H1 (cell line): ENCODE results near the gene PARD3. TPM values are rescaled to one million over a fixed set of nuclear protein-coding genes. Genes with fewer than 3 reads are reported as not detected.

Experiments used
- CTCF ChIA-PET: fragments of 300-600 bp; sonication (Branson Sonifier 250); formaldehyde crosslinking; loops from one replicate; lab custom pipeline; 2021; ENCODE audit not compliant: partially characterized antibody; lab: Charles Lee
- POLR2A ChIA-PET: fragments of 300-600 bp; sonication (Branson Sonifier 250); formaldehyde crosslinking; loops from one replicate; lab custom pipeline; 2021; ENCODE audit warnings: inconsistent platforms; ENCODE audit not compliant: partially characterized antibody; lab: Charles Lee
- DNase-seq, 2 experiments: peaks; one replicate each; pipeline versions ENCODE4 v3.0.0 to v3.0.0-alpha.2; 2010 to 2022; ENCODE audit warnings: low spot score in 2 of 2, low read depth in 1 of 2, mixed read lengths in 1 of 2
- FAIRE-seq: peaks from 2 replicates; lab custom pipeline; 2011; peaks lifted over from hg19 to GRCh38; lab: Jason Lieb, UNC
- H2AFZ ChIP-seq: 2 replicates; pipeline ENCODE4 v1.8.1; 2012; ENCODE audit warnings: low read length, inconsistent platforms
- H2AK5ac ChIP-seq: 2 replicates; pipeline ENCODE4 v1.6.1; 2013; ENCODE audit warnings: low read depth, low read length
- H2BK120ac ChIP-seq: replicated peaks from 2 replicates; pipeline ENCODE3; 2013; ENCODE audit warnings: low read depth, low read length, inconsistent platforms
- H2BK12ac ChIP-seq: 2 replicates; pipeline ENCODE4 v1.6.1; 2013; ENCODE audit warnings: low read depth, low read length
- H2BK15ac ChIP-seq: 2 replicates; pipeline ENCODE4 v1.6.1; 2013; ENCODE audit warnings: low read length
- H2BK20ac ChIP-seq: 2 replicates; pipeline ENCODE4 v1.6.1; 2013; ENCODE audit warnings: low read length
- H2BK5ac ChIP-seq: 2 replicates; pipeline ENCODE4 v1.6.1; 2013; ENCODE audit warnings: low read depth, low read length
- H3K14ac ChIP-seq: 2 replicates; pipeline ENCODE4 v1.6.1; 2013; ENCODE audit warnings: inconsistent platforms; ENCODE audit not compliant: insufficient read length
- H3K18ac ChIP-seq: 2 replicates; pipeline ENCODE4 v1.6.1; 2013; ENCODE audit warnings: low read length; ENCODE audit errors: extremely low read depth
- H3K23ac ChIP-seq: 2 replicates; pipeline ENCODE4 v1.6.1; 2013; ENCODE audit warnings: inconsistent platforms; ENCODE audit not compliant: insufficient read length
- H3K23me2 ChIP-seq: 2 replicates; pipeline ENCODE4 v1.6.1; 2013; ENCODE audit warnings: low read depth, low read length
- H3K27ac ChIP-seq: 2 replicates; pipeline ENCODE4 v1.6.1; 2011; ENCODE audit warnings: low read depth, low read length, inconsistent platforms
- H3K27me3 ChIP-seq, 4 experiments: replicated peaks in 1 of 4; 1 replicate in 1 of 4; 2 replicates in 3 of 4; pipeline versions ENCODE4 v1.6.1 to v1.8.1; 2011 to 2013; ENCODE audit warnings: low read length in 3 of 4, mild to moderate bottlenecking in 3 of 4, inconsistent platforms in 2 of 4, mixed read lengths in 2 of 4, moderate library complexity in 1 of 4; ENCODE audit not compliant: control insufficient read depth in 3 of 4, insufficient read depth in 3 of 4; ENCODE audit errors: extremely low read depth in 1 of 4
- H3K36me3 ChIP-seq, 4 experiments: 2 replicates each; pipeline versions ENCODE4 v1.6.1 to v1.8.1; 2011 to 2013; ENCODE audit warnings: mild to moderate bottlenecking in 4 of 4, low read length in 3 of 4, moderate library complexity in 2 of 4, control low read depth in 1 of 4, inconsistent platforms in 1 of 4; ENCODE audit not compliant: insufficient read depth in 4 of 4, control insufficient read depth in 2 of 4
- H3K4ac ChIP-seq: replicated peaks from 2 replicates; pipeline ENCODE3; 2013; ENCODE audit warnings: low read length, low read depth, mixed read lengths, inconsistent platforms; ENCODE audit not compliant: insufficient read length
- H3K4me1 ChIP-seq, 4 experiments: replicated peaks in 1 of 4; 1 replicate in 1 of 4; 2 replicates in 3 of 4; pipeline versions ENCODE4 v1.6.1 to v1.8.1; 2011 to 2013; ENCODE audit warnings: low read length in 3 of 4, inconsistent platforms in 2 of 4, mixed read lengths in 1 of 4; ENCODE audit not compliant: insufficient read depth in 4 of 4, control insufficient read depth in 3 of 4
- H3K4me2 ChIP-seq, 2 experiments: 2 replicates each; pipeline versions ENCODE4 v1.6.1 to v1.8.1; 2011 to 2013; ENCODE audit warnings: low read depth in 2 of 2, low read length in 2 of 2, control low read depth in 1 of 2, inconsistent platforms in 1 of 2, mild to moderate bottlenecking in 1 of 2; ENCODE audit not compliant: insufficient read depth in 1 of 2
- H3K4me3 ChIP-seq, 4 experiments: fragments of 200-600, 300-600 bp in 1 of 4; sonication (generic), shearing (Covaris generic), sonication (Bioruptor Twin) in 1 of 4; 2 replicates each; pipeline versions ENCODE4 v1.5.1 to v1.8.1; 2011 to 2016; ENCODE audit warnings: low read length in 4 of 4, low read depth in 3 of 4, control low read depth in 2 of 4, inconsistent platforms in 2 of 4, mild to moderate bottlenecking in 2 of 4, mixed read lengths in 1 of 4, moderate library complexity in 1 of 4; ENCODE audit not compliant: insufficient read depth in 2 of 4; ENCODE audit errors: extremely low read depth in 1 of 4
- H3K56ac ChIP-seq: replicated peaks from 2 replicates; pipeline ENCODE3; 2013; ENCODE audit warnings: low read depth, mild to moderate bottlenecking, mixed read lengths, low read length, inconsistent platforms; ENCODE audit not compliant: insufficient read length
- H3K79me1 ChIP-seq: 2 replicates; pipeline ENCODE4 v1.6.1; 2013; ENCODE audit warnings: low read depth, low read length, control low read depth
- H3K79me2 ChIP-seq, 2 experiments: 2 replicates each; pipeline versions ENCODE4 v1.6.1 to v1.8.1; 2012 to 2013; ENCODE audit warnings: low read length in 2 of 2, mild to moderate bottlenecking in 2 of 2, inconsistent platforms in 1 of 2; ENCODE audit not compliant: insufficient read depth in 2 of 2, control insufficient read depth in 1 of 2
- H3K9ac ChIP-seq, 4 experiments: replicated peaks in 1 of 4; 1 replicate in 1 of 4; 2 replicates in 3 of 4; pipeline versions ENCODE4 v1.6.1 to v1.8.1; 2011 to 2013; ENCODE audit warnings: low read depth in 3 of 4, low read length in 3 of 4, control low read depth in 2 of 4, mild to moderate bottlenecking in 2 of 4, moderate library complexity in 2 of 4, inconsistent platforms in 1 of 4; ENCODE audit errors: extremely low read depth in 1 of 4
- H3K9me3 ChIP-seq, 2 experiments: 2 replicates each; pipeline versions ENCODE4 v1.6.1 to v1.8.1; 2012 to 2013; ENCODE audit warnings: mild to moderate bottlenecking in 2 of 2, moderate library complexity in 2 of 2, control low read depth in 1 of 2, inconsistent platforms in 1 of 2, low read depth in 1 of 2, low read length in 1 of 2, mixed read lengths in 1 of 2; ENCODE audit not compliant: insufficient read depth in 2 of 2
- H4K20me1 ChIP-seq, 2 experiments: replicated peaks in 1 of 2; 2 replicates each; pipeline versions ENCODE3 to v1.8.1; 2011 to 2013; ENCODE audit warnings: inconsistent platforms in 2 of 2, low read length in 2 of 2, mild to moderate bottlenecking in 1 of 2; ENCODE audit not compliant: insufficient read depth in 2 of 2, control insufficient read depth in 1 of 2
- H4K5ac ChIP-seq: 2 replicates; pipeline ENCODE4 v1.6.1; 2013; ENCODE audit warnings: low read length, low read depth, mixed read lengths, inconsistent platforms; ENCODE audit not compliant: insufficient read length
- H4K8ac ChIP-seq: 2 replicates; pipeline ENCODE4 v1.8.0; 2013; ENCODE audit warnings: mild to moderate bottlenecking, moderate library complexity, low read length, inconsistent platforms; ENCODE audit not compliant: insufficient read depth; ENCODE audit errors: extremely low read depth
- H4K91ac ChIP-seq: replicated peaks from 2 replicates; pipeline ENCODE3; 2013; ENCODE audit warnings: low read length, mixed read lengths, inconsistent platforms; ENCODE audit not compliant: insufficient read length
- ASH2L ChIP-seq: fragments of 200-600, 300-600 bp; sonication (generic); IDR thresholded peaks from one replicate; pipeline ENCODE4 v1.7.1; 2017; ENCODE audit warnings: low read length
- BCL11A ChIP-seq, 2 experiments: IDR thresholded peaks; one replicate each; pipeline ENCODE4 v1.6.1; 2011; ENCODE audit warnings: low read depth in 2 of 2, low read length in 2 of 2, mild to moderate bottlenecking in 2 of 2
- CBX5 ChIP-seq: fragments of 300-800, 300-1000 bp; sonication (generic); IDR thresholded peaks from 2 replicates; pipeline ENCODE4 v1.7.1; 2016; ENCODE audit warnings: antibody characterized with exemption, low read length, low read depth
- CTBP2 ChIP-seq: IDR thresholded peaks from 2 replicates; pipeline ENCODE4 v1.7.0; 2011; ENCODE audit warnings: borderline replicate concordance, mild to moderate bottlenecking, moderate library complexity, mixed read lengths, low read length; ENCODE audit not compliant: insufficient read depth, insufficient read length
- POLR2A ChIP-seq, 2 experiments: IDR thresholded peaks; 1 replicate in 1 of 2; 2 replicates in 1 of 2; pipeline ENCODE4 v1.6.1; 2011; ENCODE audit warnings: low read depth in 2 of 2, low read length in 2 of 2, mild to moderate bottlenecking in 2 of 2; ENCODE audit errors: control extremely low read depth in 1 of 2
- POLR2AphosphoS5 ChIP-seq: IDR thresholded peaks from 2 replicates; pipeline ENCODE4 v1.6.1; 2011; ENCODE audit warnings: low read depth, low read length
- POU5F1 ChIP-seq: IDR thresholded peaks from 2 replicates; pipeline ENCODE4 v1.6.1; 2011; ENCODE audit warnings: low read depth, mild to moderate bottlenecking, low read length, moderate library complexity
- RFX5 ChIP-seq: IDR thresholded peaks from 2 replicates; pipeline ENCODE4 v1.6.1; 2011; ENCODE audit warnings: low read depth, low read length, improper control_type of control experiment, borderline replicate concordance
- SAP30 ChIP-seq: fragments of 300-600 bp; sonication (generic); IDR thresholded peaks from 2 replicates; pipeline ENCODE4 v1.7.1; 2012; ENCODE audit warnings: low read length, moderate library complexity, mild to moderate bottlenecking, inconsistent platforms; ENCODE audit not compliant: insufficient read depth, insufficient replicate concordance
- SIRT6 ChIP-seq: IDR thresholded peaks from one replicate; pipeline ENCODE4 v1.7.1; 2012; ENCODE audit warnings: low read length, inconsistent platforms
- SP1 ChIP-seq: IDR thresholded peaks from 2 replicates; pipeline ENCODE4 v1.6.1; 2011; ENCODE audit warnings: low read depth, low read length
- TBP ChIP-seq: IDR thresholded peaks from 2 replicates; pipeline ENCODE4 v1.6.1; 2011; ENCODE audit warnings: low read depth, low read length, improper control_type of control experiment
- WGBS, 2 experiments: shearing (Covaris generic) in 1 of 2; methylation state at CpG; one replicate each; pipeline versions ENCODE4 v1.1.6 to v1.1.7; 2013 to 2015; ENCODE audit warnings: low lambda C conversion rate in 2 of 2, mixed read lengths in 2 of 2, inconsistent platforms in 1 of 2, low coverage in 1 of 2, missing lambda C conversion rate in 1 of 2; ENCODE audit not compliant: insufficient replicate concordance in 2 of 2, insufficient coverage in 1 of 2, insufficient read length in 1 of 2; ENCODE audit errors: extremely low coverage in 1 of 2, missing lambda C conversion rate in 1 of 2; 5-methylcytosine and 5-hydroxymethylcytosine counted together
- polyA plus RNA-seq, 7 experiments: library from polyadenylated mRNA; depleted of rRNA in 3 of 7; stranded (reverse) in 5 of 7; unstranded in 2 of 7; fragments of >200 nt in 5 of 7; fragments of 200-250 nt in 2 of 7; gene quantifications; 1 replicate in 5 of 7; 2 replicates in 1 of 7; 4 replicates in 1 of 7; pipeline versions ENCODE4 v1.2.1 to v1.2.3, GENCODE V29; 2011 to 2013; ENCODE audit warnings: missing spikeins in 2 of 7, mixed read lengths in 2 of 7
- total RNA-seq: library from RNA; stranded (reverse); fragmentation: NEBNext Ultra II Directional; extraction: Animal tissue kit (Norgen Biotek cat#: 25700); gene quantifications from 2 replicates; pipeline ENCODE4 v1.2.1, GENCODE V29; 2021
- TF ChIP-seq, protein P1 (sequence below): IDR thresholded peaks from 2 replicates; pipeline ENCODE4 v1.6.1; 2012; ENCODE audit warnings: inconsistent platforms
- TF ChIP-seq, protein P2 (sequence below): IDR thresholded peaks from 2 replicates; pipeline ENCODE4 v1.6.1; 2011; ENCODE audit warnings: low read length, improper control_type of control experiment

Gene PARD3
- total and polyA plus RNA-seq, 2 of the 8 experiments (the other 6 are each of a cell fraction or from before 2014, with no cell fraction given), result 19.7 to 49.1 TPM

DNA sequence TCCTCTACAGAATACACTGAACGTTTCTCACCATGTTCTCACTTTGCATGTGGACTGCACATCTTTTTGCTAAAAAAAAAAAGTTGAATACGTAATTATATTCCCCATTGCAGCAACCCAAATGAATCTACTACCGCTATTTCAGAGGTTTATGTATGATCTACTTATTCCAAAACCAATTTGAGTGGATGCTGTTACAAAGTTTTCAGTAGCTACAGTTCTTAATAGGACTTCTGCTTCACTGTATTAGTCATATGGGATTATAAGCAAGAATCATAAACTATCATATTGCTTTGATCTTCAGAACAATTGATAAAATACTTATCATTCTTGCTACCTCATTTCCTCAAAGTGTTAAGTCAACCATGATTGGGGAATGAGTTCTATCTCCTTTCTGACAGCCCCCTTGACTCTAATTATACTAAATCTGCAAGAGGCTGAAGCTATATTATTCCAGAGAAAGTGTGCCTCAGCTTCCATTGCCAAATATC lies 257.0 kb downstream of the PARD3 start:
- Histone ChIP-seq H3K27ac (no peak overlapping the region), H3K14ac (no peak overlapping the region), H3K36me3 (no peaks in the 10 kb centered on the region), H3K4me2 (no peak overlapping the region), H3K23me2 (no peaks in the 10 kb centered on the region), H4K91ac (no peak overlapping the region), H3K23ac (no peak overlapping the region), H3K9me3 (no peaks in the 10 kb centered on the region), H3K27me3 (no peaks in the 10 kb centered on the region), H2AFZ (no peak overlapping the region), H3K4me1 (no peaks in the 10 kb centered on the region), H2BK12ac (no peak overlapping the region), H2BK120ac (no peak overlapping the region), H3K4me3 (no peak overlapping the region), H4K5ac (no peak overlapping the region), H2BK5ac (no peak overlapping the region), H2BK15ac (no peak overlapping the region), H3K79me1 (no peaks in the 10 kb centered on the region), H3K18ac (no peak overlapping the region), H4K8ac (no peak overlapping the region), H3K56ac (no peak overlapping the region), H3K9ac (no peak overlapping the region), H3K79me2 (no peaks in the 10 kb centered on the region), H2AK5ac (no peak overlapping the region), H3K4ac (no peak overlapping the region), H4K20me1 (no peaks in the 10 kb centered on the region), H2BK20ac (no peak overlapping the region)
- FAIRE-seq, result no peak
- ChIA-PET CTCF (no interaction called here), POLR2A (no interaction called here)
- no peak for DNase-seq
- 92% methylated on average over 3 of the region's 3 CpGs; no CpG with 5 or more reads in 1 of the 2 experiments for WGBS, 2 experiments
- TF ChIP-seq SP1 (no peak), SAP30 (no peak), SIRT6 (no peak), POLR2A (IDR thresholded peaks at IDR 0.05; ENCODE audit: control extremely low read depth in 1 of 2, low read depth in 2 of 2, low read length in 2 of 2) (no peak), POU5F1 (no peak), TBP (no peak), BCL11A (IDR thresholded peaks at IDR 0.05; ENCODE audit: low read depth in 2 of 2, low read length in 2 of 2) (no peak), CBX5 (no peak), RFX5 (no peak), POLR2AphosphoS5 (no peak), CTBP2 (no peak), ASH2L (no peak)
- TF ChIP-seq, protein P1, sequence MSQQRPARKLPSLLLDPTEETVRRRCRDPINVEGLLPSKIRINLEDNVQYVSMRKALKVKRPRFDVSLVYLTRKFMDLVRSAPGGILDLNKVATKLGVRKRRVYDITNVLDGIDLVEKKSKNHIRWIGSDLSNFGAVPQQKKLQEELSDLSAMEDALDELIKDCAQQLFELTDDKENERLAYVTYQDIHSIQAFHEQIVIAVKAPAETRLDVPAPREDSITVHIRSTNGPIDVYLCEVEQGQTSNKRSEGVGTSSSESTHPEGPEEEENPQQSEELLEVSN, result no peak
- TF ChIP-seq, protein P2, sequence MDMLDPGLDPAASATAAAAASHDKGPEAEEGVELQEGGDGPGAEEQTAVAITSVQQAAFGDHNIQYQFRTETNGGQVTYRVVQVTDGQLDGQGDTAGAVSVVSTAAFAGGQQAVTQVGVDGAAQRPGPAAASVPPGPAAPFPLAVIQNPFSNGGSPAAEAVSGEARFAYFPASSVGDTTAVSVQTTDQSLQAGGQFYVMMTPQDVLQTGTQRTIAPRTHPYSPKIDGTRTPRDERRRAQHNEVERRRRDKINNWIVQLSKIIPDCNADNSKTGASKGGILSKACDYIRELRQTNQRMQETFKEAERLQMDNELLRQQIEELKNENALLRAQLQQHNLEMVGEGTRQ, result no peak
